Measurements from ENCODE around the gene ST3GAL3.

- TF ChIP-seq ZNF816 (CRISPR knock-in tag; IDR thresholded peaks at IDR 0.05; ENCODE audit: borderline replicate concordance) (no peak), ATF7 (IDR thresholded peaks at IDR 0.05) (no peak), ATF7 (CRISPR knock-in tag; IDR thresholded peaks at IDR 0.05) (no peak), ISL2 (CRISPR knock-in tag; IDR thresholded peaks at IDR 0.05) (no peak), KAT7 (CRISPR knock-in tag; IDR thresholded peaks at IDR 0.05; ENCODE audit: borderline replicate concordance) (no peak), CTCF (CRISPR knock-in tag; IDR thresholded peaks at IDR 0.05) (no peak), ZNF253 (CRISPR knock-in tag; IDR thresholded peaks at IDR 0.05; ENCODE audit: borderline replicate concordance) (no peak), ZFP36 (IDR thresholded peaks at IDR 0.05; ENCODE audit: borderline replicate concordance, low read depth, low read length, partially characterized antibody) (no peak), CSRNP2 (CRISPR knock-in tag; conservative IDR thresholded peaks at IDR 0.05; ENCODE audit: low read depth) (no peak), USF2 (IDR thresholded peaks at IDR 0.05; ENCODE audit: low read depth, low read length) (no peak), USF2 (CRISPR knock-in tag; IDR thresholded peaks at IDR 0.05; ENCODE audit: borderline replicate concordance) (no peak), FOXJ3 (CRISPR knock-in tag; IDR thresholded peaks at IDR 0.05; ENCODE audit: borderline replicate concordance) (no peak), SKIL (CRISPR knock-in tag; IDR thresholded peaks at IDR 0.05; ENCODE audit: borderline replicate concordance) (no peak), POLR2A (IDR thresholded peaks at IDR 0.05; ENCODE audit: insufficient read depth in 1 of 2, low read depth in 2 of 2, low read length in 2 of 2) (no peak)
Measured at GRCh38 chr1:43844114-43844513, 136.8 kb downstream of the ST3GAL3 start.

Measured in HepG2 (cell line).